Stimulated activated CD8-positive, alpha-beta memory T cell treated with anti-CD3 and anti-CD28 coated beads, Interleukin-12 subunit alpha, Interleukin-12 subunit beta, amount 100 ng/mL, for 1 hour (primary cell): ENCODE data around the gene STMND1.

ENCODE experiments used
- DNase-seq: peaks from one replicate; pipeline ENCODE4 v3.0.0-alpha.2; 2020; ENCODE audit warnings: low read depth

STMND1 gene

GRCh38 chr6:17161076-17161475 lies 59.2 kb downstream of the STMND1 start:
- no peak for DNase-seq

GRCh38 chr6:17165383-17165782 lies 63.5 kb downstream of the STMND1 start:
- DNase-seq = no peak

- DNase-seq = no peak
Observed at GRCh38 chr6:17167327-17167979, 65.6 kb downstream of the STMND1 start.

- no peak for DNase-seq
Observed at GRCh38 chr6:17169291-17169690, 67.4 kb downstream of the STMND1 start.

- no peak for DNase-seq
Observed at GRCh38 chr6:17169711-17170110, 67.9 kb downstream of the STMND1 start.

- DNase-seq = no peak
Observed at GRCh38 chr6:17172836-17173470, 71.1 kb downstream of the STMND1 start.

- DNase-seq = no peak
Observed at GRCh38 chr6:17178326-17178725, 76.5 kb downstream of the STMND1 start.

- no peak for DNase-seq
Observed at GRCh38 chr6:17178754-17179529, 77.1 kb downstream of the STMND1 start.

- no peak for DNase-seq
Observed at GRCh38 chr6:17179530-17180073, 77.8 kb downstream of the STMND1 start.
